PC-9 (cell line): ENCODE measurements around the gene USP7. TPM values are rescaled to one million over a fixed set of nuclear protein-coding genes. Genes with fewer than 3 reads are reported as not detected.
A peak's percentile ranks its signal among the peaks of the same experiment; 100 is the strongest.

ENCODE experiments used
- BruUV-seq: library from RNA; stranded (reverse); fragments of 400-500 nt; replicated peaks from 2 replicates; lab custom pipeline; 2021; lab: Mats Ljungman, UMichigan
- CTCF ChIA-PET: fragments of 300-600 bp; sonication (Branson Sonifier 250); formaldehyde crosslinking; loops from one replicate; lab custom pipeline; 2022; ENCODE audit warnings: antibody characterized with exemption; lab: Charles Lee
- POLR2A ChIA-PET: fragments of 300-600 bp; sonication (Branson Sonifier 250); formaldehyde crosslinking; loops from one replicate; lab custom pipeline; 2022; ENCODE audit warnings: antibody characterized with exemption; ENCODE audit not compliant: unreplicated experiment; lab: Charles Lee
- DNase-seq, 2 experiments: peaks; one replicate each; pipeline versions ENCODE4 v3.0.0 to v3.0.0-alpha.2; 2015 to 2022; ENCODE audit warnings: mixed read lengths in 1 of 2
- H2AFZ ChIP-seq: fragments of 200-600 bp; sonication (generic); 2 replicates; pipeline ENCODE4 v1.8.1; 2017; ENCODE audit warnings: antibody characterized with exemption
- H3F3A ChIP-seq: fragments of 200-600 bp; sonication (generic); 2 replicates; pipeline ENCODE4 v1.8.1; 2017; ENCODE audit warnings: antibody characterized with exemption, mild to moderate bottlenecking, low read depth; ENCODE audit not compliant: insufficient read depth
- H3K27ac ChIP-seq: fragments of 200-600 bp; sonication (generic); 2 replicates; pipeline ENCODE4 v1.6.1; 2016; ENCODE audit warnings: mixed run types
- H3K27me3 ChIP-seq: fragments of 200-600 bp; sonication (generic); 2 replicates; pipeline ENCODE4 v1.6.1; 2016; ENCODE audit warnings: low read depth, mixed run types; ENCODE audit not compliant: insufficient read depth
- H3K36me3 ChIP-seq: fragments of 200-600 bp; sonication (generic); 2 replicates; pipeline ENCODE4 v1.6.1; 2016; ENCODE audit warnings: low read depth, mixed run types
- H3K4me1 ChIP-seq: fragments of 200-600 bp; sonication (generic); replicated peaks from 2 replicates; pipeline ENCODE4 v1.6.1; 2016; ENCODE audit warnings: mixed run types; ENCODE audit not compliant: insufficient read depth
- H3K4me2 ChIP-seq: fragments of 200-600 bp; sonication (generic); 2 replicates; pipeline ENCODE4 v1.6.1; 2017; ENCODE audit warnings: mixed run types
- H3K4me3 ChIP-seq: fragments of 200-600 bp; sonication (generic); 2 replicates; pipeline ENCODE4 v1.6.1; 2016; ENCODE audit warnings: mixed run types
- H3K79me2 ChIP-seq: fragments of 200-600 bp; sonication (generic); 2 replicates; pipeline ENCODE4 v1.6.1; 2017; ENCODE audit warnings: low read depth, mixed run types
- H3K9me2 ChIP-seq: fragments of 200-600 bp; sonication (generic); 2 replicates; pipeline ENCODE4 v1.8.1; 2017; ENCODE audit warnings: mild to moderate bottlenecking; ENCODE audit not compliant: insufficient read depth
- H3K9me3 ChIP-seq: fragments of 200-600 bp; sonication (generic); 2 replicates; pipeline ENCODE4 v1.8.1; 2016; ENCODE audit warnings: low read depth; ENCODE audit not compliant: insufficient read depth
- H4K20me1 ChIP-seq: fragments of 200-600 bp; sonication (generic); 2 replicates; pipeline ENCODE4 v1.8.1; 2017; ENCODE audit not compliant: insufficient read depth
- CTCF ChIP-seq: fragments of 200-600 bp; sonication (generic); conservative IDR thresholded peaks from 2 replicates; pipeline ENCODE4 v1.6.1; 2017; ENCODE audit warnings: mixed run types, antibody characterized with exemption, mild to moderate bottlenecking, moderate library complexity
- EZH2 ChIP-seq: fragments of 200-600 bp; sonication (generic); IDR thresholded peaks from 2 replicates; pipeline ENCODE4 v1.8.0; 2017; ENCODE audit warnings: antibody characterized with exemption, low read depth
- intact Hi-C: fragments of 100-400 bp; cut with micrococcal nuclease; formaldehyde crosslinking; loops from one replicate; pipeline ENCODE4 v1.10.0; 2022; ENCODE audit not compliant: unreplicated experiment
- total RNA-seq: library from RNA; stranded (reverse); gene quantifications from 2 replicates; pipeline ENCODE4 v1.2.3, GENCODE V29; 2021

The USP7 gene
- total RNA-seq, 1 experiment from 2014 or later, result 167 TPM

- Histone ChIP-seq H3K9me2 (no peaks in the 10 kb centered on the region), H3K4me2 (peak overlapping the region; percentile 97), H3K9me3 (no peaks in the 10 kb centered on the region), H3K79me2 (peaks cover 74% of the 10 kb centered on the region), H3K27me3 (no peaks in the 10 kb centered on the region), H3K4me1 (peaks cover 38% of the 10 kb centered on the region), H3F3A (no peaks in the 10 kb centered on the region; the same call in 1 of the 2 replicates), H3K27ac (no peak overlapping the region), H3K4me3 (0 out of 2 replicates have a peak overlapping the region, but pooled peaks have one; percentile 75), H2AFZ (no peak overlapping the region), H4K20me1 (peaks cover 70% of the 10 kb centered on the region), H3K36me3 (no peaks in the 10 kb centered on the region)
- no TSS peak for BruUV-seq
- no peak for TF ChIP-seq CTCF
- TF ChIP-seq EZH2, result no peak
- CTCF ChIA-PET, result interaction anchor here (0.6 kb wide), 1 partner anchor 54 kb away, joined by 10 read pairs; no protein-coding TSS in a partner anchor
- POLR2A ChIA-PET, result interaction anchor here (0.5 kb wide), 1 partner anchor 34 kb away, joined by 4 read pairs; no protein-coding TSS in a partner anchor
- intact Hi-C loops, result loop anchor here (5.0 kb wide), 3 partner anchors 42 to 163 kb away; partner anchors contain the start of genes PMM2 and TMEM186
- DNase-seq, result no peak
Measured at GRCh38 chr16:8960788-8961109, 3.0 kb downstream of the USP7 start.

GRCh38 chr16:8959921-8960787 is 3.6 kb downstream of the USP7 start:
- peak overlapping the region; percentile 3; the same call in 1 of the 2 replicates for H3K4me3 ChIP-seq

More at GRCh38 chr16:8959921-8960787, 3.6 kb downstream of the USP7 start:
- POLR2A ChIA-PET, result no interaction called here
- DNase-seq, result no peak
- Histone ChIP-seq H3K36me3 (no peaks in the 10 kb centered on the region), H3K9me2 (no peaks in the 10 kb centered on the region), H3K9me3 (no peaks in the 10 kb centered on the region), H4K20me1 (peaks cover 76% of the 10 kb centered on the region), H3K27ac (no peak overlapping the region), H2AFZ (no peak overlapping the region), H3K4me2 (peak overlapping the region; percentile 97), H3F3A (no peaks in the 10 kb centered on the region; the same call in 1 of the 2 replicates), H3K4me1 (peaks cover 38% of the 10 kb centered on the region), H3K27me3 (no peaks in the 10 kb centered on the region), H3K79me2 (peaks cover 80% of the 10 kb centered on the region)
- TF ChIP-seq CTCF (no peak), EZH2 (no peak)
- intact Hi-C loops, result loop anchor here (1.0 to 5.0 kb wide), 5 partner anchors 22 to 163 kb away; partner anchors contain the start of genes PMM2 and TMEM186
- CTCF ChIA-PET, result no interaction called here
- BruUV-seq, result no TSS peak
